ENCODE measurements around the gene TAF15.

The TAF15 gene

GRCh38 chr17:35788477-35789368, 20.6 kb upstream of the TAF15 start:
- no peak for DNase-seq

- no peak for DNase-seq
Measured at GRCh38 chr17:35790841-35791240, 18.4 kb upstream of the TAF15 start.

GRCh38 chr17:35791681-35792350, 17.5 kb upstream of the TAF15 start:
- no peak for DNase-seq

GRCh38 chr17:35793257-35793656, 16.0 kb upstream of the TAF15 start:
- DNase-seq, result no peak

- peak; percentile 54 for DNase-seq
Measured at GRCh38 chr17:35795007-35795870, 14.0 kb upstream of the TAF15 start, which contains the start of gene MMP28. Gene MMP28 (minus strand): TSS chr17:35795641. CDS start chr17:35795377, 264 bp downstream.

- no peak for DNase-seq
Measured at GRCh38 chr17:35795871-35796265, 13.4 kb upstream of the TAF15 start.

- DNase-seq, result no peak
Measured at GRCh38 chr17:35796942-35797341, 12.3 kb upstream of the TAF15 start.

- no peak for DNase-seq
Measured at GRCh38 chr17:35797370-35797769, 11.9 kb upstream of the TAF15 start.

GRCh38 chr17:35797918-35798317, 11.4 kb upstream of the TAF15 start:
- DNase-seq, result no peak

- DNase-seq, result no peak
Measured at GRCh38 chr17:35799942-35800341, 9.3 kb upstream of the TAF15 start.

- no peak for DNase-seq
Measured at GRCh38 chr17:35801583-35802224, 7.6 kb upstream of the TAF15 start.

GRCh38 chr17:35804658-35805192, 4.6 kb upstream of the TAF15 start:
- DNase-seq, result no peak

GRCh38 chr17:35807371-35808144, 1.7 kb upstream of the TAF15 start:
- no peak for DNase-seq

GRCh38 chr17:35808240-35808961, 883 bp upstream of the TAF15 start:
- peak; percentile 19 for DNase-seq

GRCh38 chr17:35809855-35810461, 674 bp downstream of the TAF15 start:
- DNase-seq, result no peak

- DNase-seq, result no peak
Measured at GRCh38 chr17:35811759-35812158, 2.5 kb downstream of the TAF15 start.

GRCh38 chr17:35812456-35812855, 3.2 kb downstream of the TAF15 start:
- DNase-seq, result no peak

GRCh38 chr17:35816723-35817122, 7.4 kb downstream of the TAF15 start:
- DNase-seq, result no peak

- DNase-seq, result no peak
Measured at GRCh38 chr17:35817196-35817595, 7.9 kb downstream of the TAF15 start.

GRCh38 chr17:35819455-35819854, 10.2 kb downstream of the TAF15 start:
- DNase-seq, result no peak

Measured in activated naive CD4-positive, alpha-beta T cell treated with anti-CD3 and anti-CD28 coated beads, Interleukin-2, amount 50 U/mL, for 16 hours (primary cell).